Hematopoietic multipotent progenitor cell treated with erythropoietin and hydrocortisone succinate and interleukin-3 and kit ligand, for 8 days (in vitro differentiated cells): ENCODE measurements around the gene GOLGA8A.
"Not testable (repeated sequence)": the region's sequence is repeated elsewhere in the genome, so short reads cannot be mapped to it uniquely, and the experiment has no call there.

Experiments used
- DNase-seq: peaks from one replicate; pipeline ENCODE4 v3.0.0-alpha.2; 2015

GOLGA8A gene, protein sequence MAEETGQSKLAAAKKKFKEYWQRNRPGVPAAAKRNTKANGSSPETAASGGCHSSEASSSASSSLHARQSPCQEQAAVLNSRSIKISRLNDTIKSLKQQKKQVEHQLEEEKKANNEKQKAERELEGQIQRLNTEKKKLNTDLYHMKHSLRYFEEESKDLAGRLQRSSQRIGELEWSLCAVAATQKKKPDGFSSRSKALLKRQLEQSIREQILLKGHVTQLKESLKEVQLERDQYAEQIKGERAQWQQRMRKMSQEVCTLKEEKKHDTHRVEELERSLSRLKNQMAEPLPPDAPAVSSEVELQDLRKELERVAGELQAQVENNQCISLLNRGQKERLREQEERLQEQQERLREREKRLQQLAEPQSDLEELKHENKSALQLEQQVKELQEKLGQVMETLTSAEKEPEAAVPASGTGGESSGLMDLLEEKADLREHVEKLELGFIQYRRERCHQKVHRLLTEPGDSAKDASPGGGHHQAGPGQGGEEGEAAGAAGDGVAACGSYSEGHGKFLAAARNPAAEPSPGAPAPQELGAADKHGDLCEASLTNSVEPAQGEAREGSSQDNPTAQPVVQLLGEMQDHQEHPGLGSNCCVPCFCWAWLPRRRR

GRCh38 chr15:34437687-34438086 is at the start of gene GOLGA8A:
GOLGA8A (minus strand) TSS chr15:34437808; CDS start chr15:34389691, 48,117 bp downstream.
- DNase-seq: peak; percentile 72

DNA sequence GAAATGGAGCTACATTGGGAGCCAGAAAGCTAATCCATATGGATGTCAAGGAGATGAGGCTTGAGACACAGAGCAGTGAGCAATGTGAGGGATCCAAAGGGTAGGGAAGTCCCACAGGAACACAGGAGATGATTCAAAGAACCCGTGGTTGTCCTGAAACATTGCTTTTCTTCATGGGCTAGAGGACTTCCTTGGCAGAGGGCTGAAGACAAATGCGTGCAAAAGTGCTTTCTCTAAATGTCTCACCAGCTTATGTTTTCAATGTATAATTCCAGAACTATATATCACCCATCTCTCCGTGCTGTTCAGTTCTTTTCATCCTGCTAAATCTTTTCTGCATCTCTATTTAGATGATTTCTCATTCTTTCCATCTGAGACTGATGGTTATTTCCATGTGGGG is 46.0 kb upstream of the GOLGA8A start:
- no peak for DNase-seq

DNA sequence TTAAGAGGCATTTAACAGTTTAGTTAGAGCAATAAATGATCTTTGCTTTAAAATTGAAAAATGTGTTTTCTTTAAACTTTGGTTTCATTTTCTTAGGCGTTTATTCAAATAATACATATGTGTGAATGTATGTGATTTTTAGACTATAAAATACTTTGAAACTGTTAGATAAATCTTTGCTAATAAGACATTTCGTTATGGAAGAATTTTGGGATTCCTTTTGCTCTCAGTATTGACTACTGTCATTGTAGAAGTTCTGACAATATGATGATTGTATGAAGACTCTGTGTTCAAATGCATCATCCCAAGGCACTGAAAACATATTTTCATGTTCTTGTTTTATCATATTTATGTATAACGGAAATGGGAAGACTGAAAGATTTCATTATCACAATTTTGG is 43.8 kb upstream of the GOLGA8A start:
- no peak for DNase-seq

- DNase-seq: no peak
Measured at GRCh38 chr15:34473840-34474239, 36.2 kb upstream of the GOLGA8A start.

GRCh38 chr15:34472947-34473346 is 35.3 kb upstream of the GOLGA8A start:
- no peak for DNase-seq

- no peak for DNase-seq
Measured at GRCh38 chr15:34470892-34471291, 33.3 kb upstream of the GOLGA8A start.

DNA sequence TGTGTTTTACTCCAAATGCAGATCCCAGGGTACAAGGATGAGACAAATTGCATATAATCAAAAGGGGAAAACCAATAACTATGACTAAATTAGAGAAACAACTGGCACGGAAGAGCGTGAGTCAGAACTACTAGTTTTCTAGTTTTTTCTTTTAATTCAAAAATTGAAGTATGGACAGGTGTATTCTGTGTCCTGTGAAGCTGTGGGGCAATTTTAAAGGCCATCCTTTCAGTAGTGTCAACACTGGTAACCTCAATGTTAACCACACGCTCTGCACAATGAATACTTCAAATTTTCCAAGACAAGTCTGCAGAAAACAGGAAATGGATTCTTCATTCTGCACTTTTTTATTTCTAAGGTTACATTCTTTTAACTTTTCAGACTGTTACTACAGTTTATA is 32.5 kb upstream of the GOLGA8A start:
- DNase-seq: no peak

GRCh38 chr15:34461730-34462129 is 24.1 kb upstream of the GOLGA8A start:
- DNase-seq: no peak

DNA sequence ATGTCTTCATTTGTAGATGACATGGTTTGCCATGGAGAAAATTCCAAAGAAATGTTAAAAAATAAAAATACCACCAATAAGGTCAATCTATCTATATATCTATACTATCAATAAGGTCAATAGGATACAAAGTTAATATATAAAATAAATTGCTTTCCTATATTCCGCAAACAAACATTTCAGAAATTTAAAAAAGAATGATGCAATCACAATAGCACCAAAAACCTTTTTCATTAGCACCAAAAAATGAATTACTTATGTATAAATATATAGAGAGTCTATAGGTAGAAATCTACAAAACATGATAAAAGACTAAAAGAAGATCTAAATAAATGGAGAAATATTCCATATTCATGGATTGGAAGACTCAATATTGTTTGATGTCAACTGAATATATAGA is 22.8 kb upstream of the GOLGA8A start:
- DNase-seq: no peak

- DNase-seq: no peak
Measured at GRCh38 chr15:34456658-34457057, 19.1 kb upstream of the GOLGA8A start.

- no peak for DNase-seq
Measured at GRCh38 chr15:34442891-34443290, 5.3 kb upstream of the GOLGA8A start.

DNA sequence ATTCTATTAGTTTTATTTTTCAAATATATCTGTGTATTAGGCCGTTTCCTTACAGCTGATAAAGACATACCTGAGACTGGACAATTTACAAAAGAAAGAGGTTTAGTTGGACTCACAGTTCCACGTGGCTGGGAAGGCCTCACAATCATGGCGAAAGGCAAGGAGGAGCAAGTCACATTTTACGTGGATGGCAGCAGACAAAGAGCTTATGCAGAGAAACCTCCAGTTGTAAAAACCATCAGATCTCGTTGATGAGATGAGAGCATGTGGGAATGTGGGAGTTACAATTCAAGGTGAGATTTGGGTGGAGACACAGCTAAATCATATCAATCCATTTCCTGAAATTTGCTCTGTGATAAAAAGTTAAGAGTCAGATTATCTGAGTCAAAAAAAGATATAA is 2.3 kb upstream of the GOLGA8A start:
- DNase-seq: no peak

- peak; percentile 26 for DNase-seq
Measured at GRCh38 chr15:34436956-34437442, 609 bp downstream of the GOLGA8A start.

DNA sequence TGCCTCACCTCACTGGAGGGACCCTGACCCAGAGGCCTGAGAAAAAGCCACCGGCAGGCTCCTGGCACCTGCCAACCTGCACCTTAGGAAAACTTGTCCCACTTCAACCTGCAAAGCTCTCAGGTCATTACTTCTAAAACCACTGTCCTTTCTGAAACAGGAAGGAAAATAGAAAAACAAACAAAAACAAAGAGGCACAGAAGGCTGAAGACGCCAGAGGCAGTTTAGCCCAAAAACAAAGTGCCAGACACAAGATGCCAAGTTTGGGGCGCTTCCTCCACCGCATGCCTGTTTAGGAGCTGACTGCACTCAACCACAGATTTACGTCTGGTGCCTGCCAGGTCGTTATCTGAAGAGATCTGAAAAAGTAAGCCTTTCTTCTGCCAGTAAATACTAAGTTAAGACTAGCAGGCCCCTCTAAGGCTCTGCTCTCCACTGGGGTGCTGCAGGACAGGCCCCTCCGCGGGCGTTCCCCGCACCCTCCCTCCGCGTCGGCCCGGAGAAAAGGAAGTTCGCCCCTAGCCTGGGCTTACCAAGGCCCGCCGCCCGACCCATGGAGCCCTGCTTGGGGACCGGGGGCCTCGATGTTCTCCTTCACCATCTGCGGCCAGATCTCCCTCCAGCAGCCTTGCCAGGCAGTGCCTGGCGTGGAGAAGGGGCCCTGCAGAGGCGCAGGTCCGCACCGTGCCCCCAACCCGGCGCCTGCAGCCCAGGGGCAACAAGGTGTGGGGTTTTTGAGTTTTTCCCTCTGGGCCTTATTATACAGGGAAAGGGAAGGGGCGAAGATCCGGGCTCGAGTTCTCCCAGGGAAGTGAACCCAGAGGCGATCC is 1.3 kb downstream of the GOLGA8A start:
- peak; percentile 29 for DNase-seq

- no peak for DNase-seq
Measured at GRCh38 chr15:34435658-34436057, 1.9 kb downstream of the GOLGA8A start.

GRCh38 chr15:34434627-34435305 is 2.8 kb downstream of the GOLGA8A start:
- DNase-seq: no peak

DNA sequence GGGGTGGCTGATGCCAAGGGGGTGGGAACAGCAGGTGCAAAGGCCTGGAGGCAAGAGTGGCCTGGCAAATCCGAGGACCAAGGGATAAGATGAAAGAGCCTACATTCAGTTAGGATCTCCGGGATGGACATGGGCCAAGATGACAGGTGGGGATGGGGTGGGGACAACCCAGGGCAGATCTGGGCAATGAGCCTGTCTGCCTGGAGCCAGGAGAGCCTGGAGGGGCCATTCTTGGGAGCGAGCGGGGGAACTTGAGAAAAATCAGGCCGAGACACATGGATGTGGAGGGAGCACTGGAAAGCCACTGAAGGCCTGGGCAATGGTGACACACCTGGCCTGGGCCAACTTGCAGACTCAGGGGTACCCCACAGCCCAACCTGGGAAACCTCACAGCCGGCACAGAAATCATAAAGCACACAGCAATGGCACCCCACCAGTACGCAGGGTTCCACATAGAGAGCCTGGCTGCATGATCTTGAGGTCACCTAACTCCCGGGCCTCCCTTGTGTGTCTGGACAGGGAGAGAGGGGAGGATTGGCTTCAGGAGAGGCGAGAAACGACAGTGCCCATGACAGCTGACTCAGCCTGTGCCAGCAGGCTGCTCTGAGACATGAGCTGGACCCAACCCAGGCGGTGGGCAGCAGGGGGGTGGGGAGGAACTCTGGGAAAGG is 3.5 kb downstream of the GOLGA8A start:
- DNase-seq: not testable (repeated sequence)

DNA sequence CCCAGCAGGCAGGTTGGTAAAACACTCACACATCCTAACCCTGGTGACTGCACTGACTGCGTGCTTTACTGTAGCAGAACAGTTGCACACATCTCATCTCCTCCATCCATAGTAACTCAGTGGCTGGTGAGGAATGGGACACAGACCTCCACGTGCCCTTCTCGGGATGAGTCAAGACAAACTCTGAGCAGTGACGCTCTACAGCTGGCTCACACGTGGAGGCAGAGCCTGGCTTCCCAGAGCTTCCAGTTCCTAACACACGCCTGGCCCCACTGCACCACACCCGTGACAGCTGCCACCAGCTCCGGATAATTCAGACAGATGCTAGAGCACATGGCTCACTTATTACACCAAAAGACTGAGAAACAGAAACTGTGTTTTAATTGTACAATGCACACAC is 7.0 kb downstream of the GOLGA8A start:
- DNase-seq: not testable (repeated sequence)

DNA sequence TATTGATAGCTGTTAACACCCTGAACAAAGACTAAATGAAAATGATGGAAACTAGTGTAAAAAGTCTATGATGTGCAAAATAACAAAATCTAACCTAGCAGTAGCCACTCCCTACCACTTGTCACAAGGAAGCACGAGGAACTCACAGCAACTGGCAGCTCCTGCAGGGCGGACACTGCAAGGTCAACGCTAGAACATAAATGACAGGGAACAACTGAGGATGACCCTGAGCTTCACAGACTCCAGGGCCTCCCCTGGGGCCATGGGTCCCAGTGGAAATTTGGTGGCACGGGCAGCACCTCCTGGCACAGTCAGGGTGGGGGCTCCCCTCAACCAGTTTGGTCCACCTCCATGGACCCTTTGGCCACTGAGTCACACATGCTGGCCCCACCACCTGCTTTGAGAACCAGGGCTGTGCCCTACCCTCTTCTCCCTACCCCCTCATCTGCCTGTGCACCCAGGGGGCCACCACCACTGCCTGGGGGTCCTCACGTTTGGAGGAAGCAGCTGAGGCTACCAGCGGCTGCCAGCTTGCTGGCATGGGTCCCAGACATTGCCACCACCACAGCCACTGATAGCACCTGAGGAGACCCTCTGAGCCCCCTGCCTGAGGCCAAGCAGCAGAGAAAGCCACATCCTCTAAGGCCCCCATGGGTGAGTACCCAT is 14.1 kb downstream of the GOLGA8A start:
- DNase-seq: not testable (repeated sequence)

DNA sequence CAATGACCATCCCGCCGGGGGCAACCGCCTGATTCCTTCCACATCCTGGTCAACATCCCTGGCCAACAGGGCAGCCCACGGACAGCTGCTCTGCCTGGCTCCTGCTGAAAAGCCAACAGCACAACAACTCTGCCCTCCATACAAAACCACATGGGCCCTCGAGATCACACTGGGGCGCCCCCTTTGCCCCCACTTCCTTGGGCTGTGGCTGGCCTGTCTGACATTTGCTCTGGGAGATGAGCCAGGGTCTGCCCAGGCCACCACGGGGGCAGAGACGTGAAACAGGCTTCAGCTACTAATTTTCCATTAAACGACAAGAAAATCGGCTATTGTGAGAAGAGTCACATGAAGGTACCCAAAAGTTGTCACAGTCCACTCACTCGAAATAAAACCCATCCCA is 16.7 kb downstream of the GOLGA8A start:
- not testable (repeated sequence) for DNase-seq

GRCh38 chr15:34418435-34418834 is 19.2 kb downstream of the GOLGA8A start:
- DNase-seq: peak; percentile 11

DNA sequence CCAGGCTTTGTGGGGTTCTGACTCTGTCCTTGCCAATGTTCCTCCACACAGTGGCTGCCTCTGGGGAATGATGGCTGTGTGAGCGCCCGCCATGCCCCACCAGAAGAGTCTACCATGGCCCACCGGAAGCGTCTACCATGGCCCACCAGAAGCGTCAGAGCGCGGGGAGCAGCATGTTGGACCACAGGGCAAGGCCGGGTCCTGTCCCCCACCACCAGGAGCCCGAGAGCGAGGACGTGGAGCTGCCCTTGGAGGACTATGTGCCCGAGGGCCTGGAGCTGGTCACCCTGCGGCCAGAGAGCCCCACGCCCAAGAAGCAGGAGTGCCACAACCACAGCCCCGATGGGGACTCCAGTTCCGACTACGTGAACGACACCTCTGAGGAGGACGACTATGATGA is 28.1 kb downstream of the GOLGA8A start:
- DNase-seq: not testable (repeated sequence)
